ENCODE measurements around the gene MACF1.
"Not testable (repeated sequence)": the region's sequence is repeated elsewhere in the genome, so short reads cannot be mapped to it uniquely, and the experiment has no call there.

Gene MACF1

DNA sequence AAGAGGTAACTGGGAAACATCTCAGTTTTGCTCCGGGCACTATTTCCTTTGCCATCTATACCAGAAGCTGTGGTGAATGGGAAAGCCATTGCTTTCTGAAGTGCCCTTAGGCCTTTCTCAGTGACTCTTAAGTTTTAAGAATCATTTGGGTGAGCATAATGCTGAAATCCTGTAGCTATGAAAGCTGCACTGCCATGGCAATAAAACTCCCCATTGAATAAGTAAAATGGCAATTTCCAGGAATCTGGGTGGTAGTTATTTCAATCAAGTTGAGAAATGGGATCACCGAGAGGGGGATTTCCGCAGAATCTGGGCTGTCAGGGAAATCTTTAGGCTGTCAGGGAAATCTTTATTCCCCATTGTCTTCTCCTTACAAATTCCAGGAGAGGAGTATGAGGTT, 26.8 kb upstream of the MACF1 start:
- no peak for DNase-seq (ENCODE audit: low read depth)

DNA sequence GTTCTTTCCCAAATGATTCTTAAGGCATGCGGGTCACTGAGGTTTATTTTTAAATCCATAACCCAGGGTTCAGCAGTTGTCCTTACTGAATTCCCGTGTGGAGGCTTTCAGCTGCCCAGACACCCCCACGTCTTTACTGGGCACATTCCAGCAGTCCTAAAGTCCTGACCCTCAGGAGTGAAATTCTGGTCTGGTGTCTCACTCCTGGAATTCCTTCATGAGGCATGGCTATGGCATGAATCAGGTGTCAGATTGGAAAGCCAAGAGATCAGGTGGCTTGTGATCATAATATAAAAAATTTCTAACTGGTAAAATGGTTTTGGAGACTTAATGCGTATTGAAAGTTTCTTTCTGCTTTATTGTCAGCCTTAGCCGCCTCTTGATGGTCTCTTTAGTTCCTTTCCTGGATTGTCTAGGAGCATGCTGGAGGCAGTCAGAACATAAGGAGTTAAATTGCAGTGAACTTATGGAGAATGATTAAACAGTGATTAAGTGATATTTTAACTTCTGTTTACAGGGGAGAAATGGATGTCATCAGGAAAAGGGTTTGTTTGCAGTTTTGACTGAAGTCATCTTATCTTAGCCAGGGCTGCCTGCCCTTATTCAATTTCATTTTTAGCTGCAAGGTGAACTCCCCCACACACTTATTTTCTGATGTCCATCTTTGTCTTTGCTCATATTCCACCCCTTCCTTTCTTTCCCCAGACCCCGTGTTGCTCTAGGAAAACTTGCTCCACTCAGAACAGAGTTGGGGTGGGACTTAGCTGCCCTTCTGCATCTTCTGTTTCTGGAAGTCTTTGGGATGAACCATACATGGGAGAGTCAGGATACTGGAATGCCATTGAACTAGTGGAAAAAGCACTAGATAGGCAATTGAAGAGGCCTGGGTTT, 25.7 kb upstream of the MACF1 start:
- DNase-seq (ENCODE audit: low read depth): peak; percentile 97

- no peak for DNase-seq (ENCODE audit: low read depth)
Observed at GRCh38 chr1:39181311-39181710, 23.2 kb upstream of the MACF1 start.

GRCh38 chr1:39182804-39183203, 21.7 kb upstream of the MACF1 start:
- no peak for DNase-seq (ENCODE audit: low read depth)

DNA sequence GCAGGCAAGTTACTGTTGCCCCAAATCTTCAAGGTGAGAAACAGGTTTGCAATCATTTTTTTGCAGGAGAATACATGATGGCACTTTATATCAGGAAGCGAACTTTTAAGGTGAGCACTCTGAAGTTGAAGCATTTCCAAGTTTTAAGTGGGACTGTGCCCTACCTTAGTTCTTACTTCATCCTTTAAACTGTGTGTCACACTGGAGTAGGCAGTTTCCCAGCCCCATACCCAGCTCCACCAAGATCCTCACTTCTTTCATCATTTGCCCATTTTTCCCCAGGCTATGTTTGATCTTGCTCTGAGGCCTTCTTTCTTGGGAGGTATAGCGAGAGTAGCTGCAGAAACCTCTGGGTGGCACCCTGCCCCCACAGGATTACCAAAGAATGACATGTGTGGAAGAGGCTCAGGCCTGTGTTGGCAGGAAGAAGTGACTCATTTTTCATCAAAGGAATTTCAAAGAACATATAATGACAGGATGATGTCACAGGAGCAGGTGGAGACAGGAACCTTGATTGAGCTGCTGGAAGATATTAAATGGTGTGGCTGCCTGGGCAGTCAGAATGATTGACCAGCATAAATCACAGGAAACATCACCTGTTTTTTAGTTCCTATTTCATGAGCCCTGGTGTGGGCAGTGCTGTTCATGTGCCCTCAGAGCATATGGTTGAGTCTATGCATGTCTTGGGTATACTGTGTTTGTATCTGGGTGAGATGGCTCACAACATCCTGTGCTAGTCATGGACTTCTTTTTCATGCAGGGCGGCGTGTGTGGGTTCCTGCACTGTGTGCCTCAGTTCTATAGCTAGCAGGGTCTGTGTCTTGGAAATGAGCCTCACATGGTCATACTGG, 20.8 kb upstream of the MACF1 start:
- peak; percentile 88 for DNase-seq (ENCODE audit: low read depth)

- DNase-seq (ENCODE audit: low read depth): no peak
Observed at GRCh38 chr1:39184354-39184818, 20.1 kb upstream of the MACF1 start.

DNA sequence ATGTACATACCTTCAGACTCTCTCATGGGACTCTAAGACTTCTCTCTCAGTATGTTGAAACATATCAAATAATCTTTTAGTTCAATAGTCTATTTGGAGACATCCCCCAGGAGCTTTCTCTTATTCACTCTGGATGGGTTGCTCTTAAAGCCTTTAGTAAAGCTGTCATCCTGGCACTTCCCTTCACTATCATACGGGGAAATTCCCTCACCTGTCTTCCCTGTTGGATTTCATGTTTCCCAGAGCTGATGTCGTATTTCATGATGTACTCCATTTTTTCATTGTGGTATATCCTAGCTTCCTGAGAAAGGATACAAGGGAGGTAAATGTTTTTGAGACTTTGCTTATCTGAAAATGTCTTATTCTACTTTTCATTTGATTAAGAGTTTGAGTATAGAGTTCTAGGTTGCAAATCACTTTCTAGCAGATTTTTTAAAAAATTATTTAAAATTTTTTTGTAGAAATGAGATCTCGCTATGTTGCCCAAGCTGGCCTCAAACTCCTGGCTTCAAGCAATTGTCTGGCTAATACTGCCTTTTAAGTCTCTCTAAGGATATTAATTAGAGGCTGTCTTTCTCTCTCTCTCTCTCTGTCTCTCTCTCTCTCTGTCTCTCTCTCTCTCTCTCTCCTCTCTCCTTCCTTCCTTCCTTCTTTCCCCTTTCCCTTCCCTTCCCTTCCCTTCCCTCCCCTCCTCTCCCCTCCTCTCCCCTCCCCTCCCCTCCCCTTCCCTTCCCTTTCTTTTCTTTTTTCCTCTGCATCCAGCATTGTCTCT, 17.0 kb upstream of the MACF1 start:
- no peak for DNase-seq (ENCODE audit: low read depth)

- DNase-seq (ENCODE audit: low read depth): no peak
Observed at GRCh38 chr1:39189592-39190041, 14.9 kb upstream of the MACF1 start.

- DNase-seq (ENCODE audit: low read depth): no peak
Observed at GRCh38 chr1:39190096-39190495, 14.4 kb upstream of the MACF1 start.

GRCh38 chr1:39194398-39195051, 10.0 kb upstream of the MACF1 start:
- DNase-seq (ENCODE audit: low read depth): no peak

GRCh38 chr1:39195166-39196111, 9.1 kb upstream of the MACF1 start:
- DNase-seq (ENCODE audit: low read depth): no peak

GRCh38 chr1:39196244-39197215, 8.0 kb upstream of the MACF1 start:
- DNase-seq (ENCODE audit: low read depth): no peak

DNA sequence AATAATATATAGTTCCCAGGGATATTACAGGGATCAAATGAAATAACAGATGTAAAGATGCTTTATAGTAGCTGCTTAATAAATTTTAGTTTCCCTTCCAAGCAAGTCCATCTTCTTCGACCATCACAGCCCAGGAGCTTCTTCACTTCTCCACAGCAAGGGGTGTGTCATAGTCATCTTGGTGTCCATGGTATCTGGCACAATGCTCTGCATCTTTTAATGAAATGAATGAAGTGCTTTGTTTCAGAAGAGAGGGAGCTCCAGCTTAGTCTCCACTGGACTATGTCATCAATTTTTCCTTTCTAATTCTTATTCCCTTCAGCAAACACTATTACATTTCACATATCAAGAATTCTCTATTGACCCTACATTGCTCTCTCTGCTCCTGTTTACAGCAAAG, 4.9 kb upstream of the MACF1 start:
- DNase-seq (ENCODE audit: low read depth): no peak

DNA sequence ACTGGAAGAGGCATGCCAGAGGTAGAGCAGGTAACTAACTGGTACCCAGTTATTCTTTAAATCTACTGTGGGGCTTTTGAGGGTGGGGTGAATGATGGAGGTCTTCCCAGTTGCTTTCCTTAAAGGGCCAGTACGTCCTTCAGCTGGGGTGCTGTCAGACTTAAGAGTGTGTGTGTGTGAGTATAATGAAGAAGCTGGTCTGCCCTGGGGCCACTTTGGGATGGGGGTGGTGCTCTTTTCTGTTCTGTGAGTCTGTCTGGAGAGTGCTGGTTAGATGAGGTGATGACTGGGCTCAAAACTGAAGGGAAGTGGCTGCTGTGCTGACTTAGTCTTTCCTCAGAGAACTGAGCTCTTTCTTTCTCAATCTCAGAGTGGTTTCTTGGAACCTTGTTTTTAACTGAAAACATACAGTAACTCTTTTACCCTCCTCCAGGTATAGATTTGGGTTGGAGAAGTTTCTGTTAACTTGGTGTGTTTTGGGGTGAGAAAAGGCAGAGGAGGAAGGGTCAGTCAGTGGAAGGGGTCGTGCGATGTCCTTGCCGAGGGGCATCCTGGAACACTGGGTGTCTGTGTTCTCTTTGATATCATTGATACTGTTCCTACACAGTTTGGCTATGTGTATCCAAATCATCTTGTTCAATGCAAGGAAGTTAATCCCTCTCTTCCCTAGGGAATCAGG, 746 bp downstream of the MACF1 start:
- no peak for DNase-seq (ENCODE audit: low read depth)

DNA sequence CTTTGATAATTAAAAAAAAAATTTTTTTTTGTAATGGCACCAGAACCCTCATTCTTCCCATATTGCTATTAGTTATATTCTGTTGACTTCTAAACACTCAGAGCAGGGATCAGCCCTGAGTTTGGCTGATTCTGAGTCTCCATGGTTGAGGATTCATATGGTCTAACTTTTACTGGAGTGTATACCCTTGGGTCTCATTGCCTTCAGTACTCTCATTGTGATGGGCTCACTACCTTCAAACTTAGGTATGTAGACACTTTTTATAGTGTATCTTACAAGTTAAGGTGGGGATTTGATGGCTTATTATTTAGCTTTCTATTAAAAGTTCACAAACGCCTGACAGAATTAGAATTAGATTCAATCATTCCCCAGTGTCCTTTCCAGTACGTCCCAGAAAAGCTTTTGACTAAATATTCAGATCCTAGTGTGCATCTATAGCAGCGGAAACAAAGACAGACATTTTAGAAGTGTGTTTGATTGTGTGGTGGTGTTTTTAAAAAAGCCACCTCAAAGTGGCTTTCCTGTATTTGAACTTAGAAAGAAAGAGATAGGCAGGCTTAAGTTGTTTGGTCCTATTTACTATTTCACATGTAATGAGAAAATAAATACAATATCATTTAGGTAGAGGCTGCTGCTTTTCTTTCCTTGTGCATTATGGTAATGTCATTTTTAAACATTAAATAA, 1.4 kb downstream of the MACF1 start:
- no peak for DNase-seq (ENCODE audit: low read depth)

GRCh38 chr1:39208360-39208759, 3.9 kb downstream of the MACF1 start:
- not testable (repeated sequence) for DNase-seq (ENCODE audit: low read depth)

GRCh38 chr1:39210649-39211048, 6.2 kb downstream of the MACF1 start:
- no peak for DNase-seq (ENCODE audit: low read depth)

- DNase-seq (ENCODE audit: low read depth): no peak
Observed at GRCh38 chr1:39212499-39212898, 8.0 kb downstream of the MACF1 start.
